Measurements from ENCODE around the gene ADAMTS15.

DNA sequence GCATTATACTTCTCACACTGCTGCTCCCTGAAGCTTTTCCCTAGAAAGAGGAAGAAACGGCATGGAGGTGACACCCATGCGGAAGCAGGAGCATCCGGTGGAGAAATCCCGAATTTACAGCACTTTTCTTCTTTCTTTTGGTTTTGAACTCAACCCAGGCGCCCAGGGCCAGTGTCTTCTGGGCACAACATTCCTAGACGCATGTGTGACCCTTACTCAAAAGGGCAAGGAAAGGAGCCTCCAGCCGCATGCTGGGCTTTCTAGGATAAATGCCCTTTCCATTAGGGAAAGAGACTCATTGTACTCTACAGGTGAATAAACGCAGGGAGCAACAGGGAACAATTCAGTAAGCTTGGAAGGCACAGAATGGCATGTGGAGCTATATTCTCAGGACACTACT, 39.5 kb upstream of the ADAMTS15 start:
- TF ChIP-seq POLR2A (IDR thresholded peaks at IDR 0.05) (no peak), CTCF (IDR thresholded peaks at IDR 0.05) (no peak)
